Measurements from ENCODE around the gene NBPF19. TPM values are rescaled to one million over a fixed set of nuclear protein-coding genes. Genes with fewer than 3 reads are reported as not detected.

Gene NBPF19
- 7.3 to 8.8 TPM (median 7.9 TPM) in 5 replicates for total RNA-seq (2022; extraction: Qiagen RNA extraction)

GRCh38 chr1:149474745-149475144, at the start of gene NBPF19:
TSS of gene NBPF19 (plus strand) at chr1:149475045. CDS start at chr1:149475933, 888 bp downstream.

Other genes with a start within 250 kb of the NBPF19 start
- not detected in 5 replicates for gene PPIAL4C, start 108.8 kb downstream of the NBPF19 start, total RNA-seq (2022; extraction: Qiagen RNA extraction)

Data from A549 treated with AZD2906 at 1 μM for 4 hours (cell line).